Peyer's patch (tissue), 4 donors: Measurements from ENCODE around the gene TMEM18.

Experiments used
- CTCF ChIP-seq, 6 experiments: fragments of 450-650 bp in 4 of 6; fragments of 200-600 bp in 2 of 6; sonication (generic) in 1 of 6; IDR thresholded peaks; one replicate each; pipeline ENCODE4 v1.5.1; 2017 to 2019; ENCODE audit warnings: antibody characterized with exemption in 6 of 6, mild to moderate bottlenecking in 3 of 6, moderate library complexity in 1 of 6
- POLR2A ChIP-seq, 2 donors: fragments of 450-650 bp; IDR thresholded peaks; one replicate each; pipeline ENCODE4 v1.5.1; 2017; ENCODE audit warnings: antibody characterized with exemption in 2 of 2, mild to moderate bottlenecking in 2 of 2, moderate library complexity in 2 of 2

DNA sequence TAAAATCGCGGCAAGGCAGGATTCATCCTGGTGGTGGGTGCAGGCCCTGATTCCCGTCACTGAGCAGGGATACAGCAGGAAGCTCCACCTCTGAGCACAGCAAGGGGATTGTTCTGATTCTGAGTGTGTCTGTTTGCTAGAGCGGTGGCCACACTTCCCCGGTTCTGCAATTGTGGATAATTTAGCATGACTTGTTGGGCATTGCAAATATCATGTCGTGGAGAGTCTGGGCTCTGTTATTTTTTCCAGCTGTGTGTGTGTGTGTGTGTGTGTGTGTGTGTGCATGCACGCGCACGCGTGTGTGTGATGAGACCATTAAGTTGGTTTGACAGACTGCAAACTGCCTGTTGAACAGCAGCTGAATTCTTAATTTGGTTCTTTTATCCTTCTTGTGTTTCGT is 4.1 kb upstream of the TMEM18 start:
- TF ChIP-seq CTCF (IDR thresholded peaks at IDR 0.05) = no peak
- TF ChIP-seq POLR2A (IDR thresholded peaks at IDR 0.05) = no peak
